NK-92 (cell line): ENCODE results near the gene CCDC88C.

Source experiments
- DNase-seq: peaks from one replicate; lab custom pipeline; 2025; ENCODE audit not compliant: unreplicated experiment; lab: John Stamatoyannopoulos, UW

The CCDC88C gene

DNA sequence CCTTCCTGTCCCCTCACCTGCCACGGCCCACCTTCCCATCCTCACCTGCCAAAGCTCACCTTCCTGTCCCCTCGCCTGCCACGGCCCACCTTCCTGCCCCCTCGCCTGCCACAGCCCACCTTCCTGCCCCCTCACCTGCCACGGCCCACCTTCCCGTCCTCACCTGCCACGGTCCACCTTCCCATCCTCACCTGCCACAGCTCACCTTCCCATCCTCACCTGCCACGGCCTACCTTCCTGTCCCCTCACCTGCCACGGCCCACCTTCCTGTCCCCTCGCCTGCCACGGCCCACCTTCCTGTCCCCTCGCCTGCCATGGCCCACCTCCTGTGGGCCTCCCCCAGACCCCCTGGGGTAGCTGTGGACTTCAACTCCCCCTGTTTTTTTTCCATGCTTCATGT, 124.3 kb downstream of the CCDC88C start:
- DNase-seq = no peak

DNA sequence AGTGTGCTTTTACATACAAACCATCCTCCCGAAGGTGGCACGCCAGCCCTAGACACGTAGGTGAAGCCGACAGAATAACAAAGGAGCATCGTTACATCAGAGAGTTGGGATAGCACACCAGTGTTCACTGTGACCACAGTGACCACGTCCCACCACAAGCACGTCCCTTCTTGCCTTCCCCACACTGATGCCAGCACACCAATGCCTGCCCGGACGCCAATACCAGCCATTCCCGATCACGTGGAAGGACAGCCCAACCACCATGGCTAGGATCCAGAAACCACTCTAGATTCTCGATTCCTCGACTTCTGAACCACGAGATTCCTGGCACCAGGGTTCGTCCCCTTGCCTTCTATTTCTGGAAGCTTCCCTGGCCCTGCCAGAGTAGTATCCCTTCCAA, 125.1 kb downstream of the CCDC88C start:
- DNase-seq = no peak

DNA sequence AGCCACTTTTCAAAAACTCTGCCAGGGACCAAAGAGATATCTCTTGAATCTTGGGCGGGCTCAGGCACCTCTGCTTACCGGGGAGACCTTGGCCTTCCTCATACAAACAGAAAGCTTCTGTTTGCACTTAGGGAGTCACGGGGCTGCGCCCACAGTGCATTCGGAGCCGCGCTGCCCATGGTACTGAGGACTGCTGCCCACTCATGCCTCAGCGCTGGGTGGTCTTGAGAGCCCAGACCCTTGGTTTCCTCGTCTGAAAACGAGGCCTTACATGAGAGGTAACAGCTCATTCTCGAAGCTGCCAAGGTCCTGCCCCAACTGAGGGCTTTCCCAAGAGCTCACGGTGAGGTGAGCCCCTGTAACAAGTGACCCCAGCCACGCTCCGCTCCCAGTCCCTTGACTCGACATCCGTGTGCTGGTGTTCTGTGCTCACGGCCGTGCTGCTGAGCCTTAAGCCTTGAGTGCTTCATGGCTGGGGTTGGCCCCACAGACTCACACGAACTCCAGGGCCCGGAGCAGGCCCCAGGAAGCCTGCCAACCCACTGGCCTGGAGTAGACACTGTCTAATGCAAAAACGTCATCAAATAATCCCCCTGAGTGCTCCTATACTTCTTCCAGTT, 125.7 kb downstream of the CCDC88C start:
- no peak for DNase-seq

DNA sequence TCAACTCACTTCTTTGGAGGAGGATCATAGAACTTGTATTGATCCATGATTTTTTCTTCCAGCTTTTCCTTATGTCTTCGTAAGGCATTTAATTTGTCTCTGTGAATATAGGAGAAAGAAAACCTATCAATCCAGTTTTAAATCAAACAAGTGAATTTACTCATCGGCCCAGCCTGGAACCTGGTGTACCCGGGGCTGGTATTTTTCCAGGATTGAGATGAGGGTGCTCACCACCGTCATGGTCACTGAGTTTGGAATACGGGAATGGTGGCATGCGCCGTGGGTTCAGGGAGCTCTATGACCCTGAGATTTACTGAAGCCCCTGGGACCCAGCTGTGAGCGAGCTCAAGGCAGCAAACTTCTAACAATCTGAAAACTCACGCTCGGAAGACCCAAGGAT, 126.6 kb downstream of the CCDC88C start:
- no peak for DNase-seq

GRCh38 chr14:91289464-91289863, 128.2 kb downstream of the CCDC88C start:
- no peak for DNase-seq

DNA sequence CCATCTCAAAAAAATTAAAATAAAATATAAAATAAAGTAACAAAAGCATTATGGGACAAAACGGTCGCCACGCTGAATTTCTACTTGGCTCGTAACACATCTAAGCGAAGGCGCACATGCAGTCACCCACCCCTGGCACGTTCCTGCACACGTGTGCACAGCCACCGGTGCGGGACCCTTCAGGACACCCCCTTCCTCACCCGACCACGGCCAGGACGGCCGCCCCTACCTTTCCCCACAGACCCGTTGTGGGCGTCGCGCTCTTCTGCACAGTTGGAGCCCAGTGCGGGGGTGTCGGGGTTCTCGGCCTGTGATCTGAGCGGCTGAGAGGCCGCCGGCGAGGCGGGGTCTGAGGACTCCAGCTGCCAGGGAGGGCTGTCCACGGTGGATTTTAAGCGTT, 128.7 kb downstream of the CCDC88C start:
- DNase-seq = no peak

DNA sequence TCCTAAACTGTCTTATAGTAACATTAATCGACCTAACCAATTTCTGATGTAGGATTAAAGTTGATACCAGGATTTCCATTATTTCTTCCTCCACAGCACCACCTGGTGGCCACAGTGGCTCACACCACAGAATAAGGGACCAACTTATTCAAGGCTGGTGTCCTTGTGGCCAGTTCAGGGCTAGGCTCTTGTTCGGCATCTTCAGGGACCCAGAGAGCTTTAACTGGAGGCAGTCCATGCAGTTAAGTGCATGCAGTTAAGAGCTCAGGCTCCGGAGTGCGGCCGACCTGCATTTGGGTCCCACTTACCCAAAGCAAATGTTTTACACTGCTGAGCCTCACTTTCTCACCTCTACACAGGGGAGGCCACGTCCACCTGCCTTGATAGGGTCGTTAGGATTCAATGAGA, 131.1 kb downstream of the CCDC88C start:
- no peak for DNase-seq

GRCh38 chr14:91284791-91285548, 132.7 kb downstream of the CCDC88C start:
- DNase-seq = no peak

DNA sequence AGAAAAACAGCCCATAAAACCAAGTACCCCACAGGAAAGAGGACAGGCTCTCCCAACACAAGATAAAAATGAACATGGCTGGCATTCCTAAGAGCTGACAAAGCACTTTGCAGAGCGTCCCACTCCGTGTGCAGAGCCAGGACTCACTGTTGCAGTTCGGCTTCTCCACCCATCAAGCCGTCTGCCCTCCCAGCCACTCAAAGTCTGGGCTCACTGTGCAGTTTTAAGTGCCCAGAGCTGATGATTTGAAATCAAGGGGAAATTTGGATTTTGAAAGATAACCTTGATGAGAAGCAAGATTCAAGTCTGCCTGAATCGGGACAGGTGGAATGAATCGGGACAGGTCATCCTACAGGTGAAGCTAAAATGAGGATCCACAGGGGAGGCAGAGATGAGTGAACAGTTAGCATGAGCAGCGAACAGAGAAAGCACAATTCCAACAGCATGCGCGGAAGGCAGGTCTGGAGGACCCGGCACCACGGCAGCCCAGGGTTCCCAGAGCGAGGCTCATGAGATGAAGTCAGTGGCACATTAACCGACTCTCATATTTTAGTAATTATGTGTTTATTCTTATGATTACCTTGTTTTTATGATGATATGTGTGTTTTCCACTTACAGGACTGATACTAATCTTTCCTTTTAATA, 133.4 kb downstream of the CCDC88C start:
- DNase-seq = no peak

DNA sequence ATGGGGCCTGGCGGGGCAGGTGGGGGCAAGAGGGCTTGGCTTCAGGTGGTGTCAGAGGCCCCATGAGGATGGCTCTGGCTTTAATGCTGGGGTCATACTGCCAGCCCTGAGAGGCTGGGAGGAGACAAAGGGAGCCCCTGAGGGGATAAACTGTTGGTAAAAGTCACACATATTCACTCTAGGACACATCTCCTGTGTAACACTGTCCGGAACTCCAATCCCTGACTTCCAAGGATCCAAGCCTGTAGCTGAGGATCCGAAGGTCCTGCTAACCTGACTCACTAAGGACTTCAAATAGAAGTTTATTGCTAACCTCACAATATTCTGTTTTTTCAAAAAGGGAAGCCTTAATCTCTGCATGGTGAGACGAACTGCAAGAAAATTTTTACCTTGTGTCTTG, 134.0 kb downstream of the CCDC88C start:
- no peak for DNase-seq

- no peak for DNase-seq
Observed at GRCh38 chr14:91282954-91283645, 134.5 kb downstream of the CCDC88C start.

DNA sequence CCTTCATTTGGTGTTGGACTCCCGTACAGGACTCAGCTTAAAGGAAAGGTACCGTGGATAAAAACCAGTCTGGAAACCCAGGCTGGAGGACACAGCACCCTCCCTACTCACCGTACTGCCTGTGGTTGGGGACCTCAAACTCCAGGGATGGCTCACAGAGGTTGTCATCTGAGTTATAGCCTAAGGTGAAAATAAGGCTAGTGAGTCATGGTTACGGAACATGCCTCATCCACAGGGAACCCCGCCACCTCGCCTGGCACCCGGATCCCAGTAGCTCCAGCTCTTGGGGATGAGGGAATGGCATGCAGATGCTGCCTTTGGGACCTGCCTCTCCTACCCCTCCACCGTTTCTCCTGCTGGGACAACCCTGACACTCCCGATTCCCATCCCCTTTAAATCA, 136.3 kb downstream of the CCDC88C start:
- no peak for DNase-seq

GRCh38 chr14:91280129-91280528, 137.5 kb downstream of the CCDC88C start:
- no peak for DNase-seq

DNA sequence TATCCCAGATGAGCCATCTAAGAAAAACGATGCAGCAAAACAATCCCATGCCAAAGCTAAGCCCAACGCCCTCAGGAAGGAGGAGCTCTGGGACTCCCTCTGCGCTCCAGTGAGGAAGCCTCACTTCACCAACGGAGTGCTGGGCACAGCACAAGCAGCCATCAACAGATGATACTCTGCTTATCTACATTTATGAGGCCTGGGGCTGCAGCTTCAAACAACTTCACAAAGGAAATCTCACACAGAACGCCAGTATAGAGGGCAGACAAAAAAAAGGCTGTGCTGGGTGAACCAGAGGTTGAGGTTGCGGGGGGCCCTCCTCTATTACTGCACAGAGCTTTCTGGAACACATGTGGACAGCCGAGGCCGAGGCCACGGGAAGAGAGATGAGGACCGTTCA, 138.3 kb downstream of the CCDC88C start:
- DNase-seq = no peak

- no peak for DNase-seq
Observed at GRCh38 chr14:91278383-91278715, 139.3 kb downstream of the CCDC88C start.

- no peak for DNase-seq
Observed at GRCh38 chr14:91277546-91278382, 139.9 kb downstream of the CCDC88C start.

- no peak for DNase-seq
Observed at GRCh38 chr14:91274796-91275195, 142.8 kb downstream of the CCDC88C start.

- DNase-seq = no peak
Observed at GRCh38 chr14:91273885-91274273, 143.7 kb downstream of the CCDC88C start.

DNA sequence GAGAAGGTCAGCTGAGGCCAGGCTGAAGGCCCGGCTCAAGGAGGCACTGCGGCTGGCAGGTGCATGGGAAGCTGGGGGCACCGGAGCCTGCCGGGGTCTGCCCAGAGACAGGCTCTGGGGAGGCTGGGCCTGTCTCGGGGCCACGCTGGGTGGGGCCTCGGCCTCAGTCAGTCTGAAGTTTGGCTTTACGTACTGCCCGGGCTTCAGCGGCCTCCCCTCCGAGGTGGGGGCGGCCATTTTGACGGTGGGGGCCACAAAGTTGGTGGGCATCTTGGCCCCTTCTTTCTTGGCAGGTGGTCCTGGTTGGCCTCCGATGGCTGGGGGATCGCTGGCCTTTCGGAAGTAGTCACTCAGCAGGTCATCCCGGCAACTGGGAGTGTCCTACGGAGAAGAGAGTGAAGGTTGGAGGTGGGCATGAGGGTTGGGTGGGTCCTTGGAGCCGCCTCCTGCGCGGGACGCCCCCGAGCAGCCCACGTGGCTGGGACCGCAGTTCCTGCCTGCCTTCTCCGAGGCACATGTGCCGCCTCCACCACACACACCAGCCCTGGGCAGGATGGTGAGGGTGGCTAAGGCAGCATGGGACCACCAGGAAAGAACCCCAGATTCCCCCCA, 144.2 kb downstream of the CCDC88C start:
- DNase-seq = no peak
